Activated B cell treated with CpG ODN at 0.5 μM for 24 hours (primary cell): ENCODE results near the gene HBB. TPM values are rescaled to one million over a fixed set of nuclear protein-coding genes. Genes with fewer than 3 reads are reported as not detected.

Experiments
- ATAC-seq: fragments of 200-7000 bp; cut with Tn5 transposase; one replicate; pipeline ENCODE4 v1.10.0; 2021; ENCODE audit warnings: low read depth, mild to moderate bottlenecking, moderate library complexity
- CTCF ChIA-PET: fragments of 350-600 bp; sonication (Branson Sonifier 250); formaldehyde crosslinking; loops from one replicate; lab custom pipeline; 2021; ENCODE audit warnings: antibody characterized with exemption; lab: Charles Lee
- POLR2A ChIA-PET: fragments of 350-600 bp; sonication (Branson Sonifier 250); formaldehyde crosslinking; loops from one replicate; lab custom pipeline; 2021; ENCODE audit warnings: antibody characterized with exemption; lab: Charles Lee
- DNase-seq: peaks from one replicate; pipeline ENCODE4 v3.0.0; 2022
- H3K27ac Mint-ChIP-seq: one replicate; pipeline ENCODE4 v1.8.0; 2020; ENCODE audit warnings: mixed read lengths
- H3K27me3 Mint-ChIP-seq: one replicate; pipeline ENCODE4 v1.8.0; 2021; ENCODE audit warnings: mixed read lengths
- H3K36me3 Mint-ChIP-seq: one replicate; pipeline ENCODE4 v1.8.0; 2021; ENCODE audit warnings: low read depth, mixed read lengths
- H3K4me1 Mint-ChIP-seq: one replicate; pipeline ENCODE4 v1.8.0; 2021; ENCODE audit warnings: mixed read lengths
- H3K4me3 Mint-ChIP-seq: one replicate; pipeline ENCODE4 v1.8.0; 2020; ENCODE audit warnings: mild to moderate bottlenecking, mixed read lengths
- H3K9me3 Mint-ChIP-seq: one replicate; pipeline ENCODE4 v1.8.0; 2020; ENCODE audit warnings: mixed read lengths
- CTCF ChIP-seq: fragments of 200-600 bp; IDR thresholded peaks from one replicate; pipeline ENCODE4 v1.8.0; 2022; ENCODE audit warnings: antibody characterized with exemption, mild to moderate bottlenecking
- intact Hi-C: fragments of 100-400 bp; cut with micrococcal nuclease; formaldehyde crosslinking; loops from one replicate; pipeline ENCODE4 v1.15.1; 2024
- total RNA-seq: library from RNA; stranded (reverse); gene quantifications from 2 replicates; pipeline ENCODE4 v1.2.3, GENCODE V29; 2022

The HBB gene
- total RNA-seq, 1 donor from 2014 or later, result 147 TPM

- ATAC-seq (no peak), DNase-seq (no peak)
- Mint-ChIP-seq H3K4me1 (no peaks in the 10 kb centered on the region), H3K36me3 (no peaks in the 10 kb centered on the region), H3K27me3 (no peaks in the 10 kb centered on the region), H3K4me3 (no peak overlapping the region), H3K27ac (no peak overlapping the region), H3K9me3 (peaks cover 6% of the 10 kb centered on the region)
- POLR2A ChIA-PET, result no interaction called here
- intact Hi-C loops, result no loop called here
- CTCF ChIA-PET, result no interaction called here
- no peak for TF ChIP-seq CTCF
Observed at GRCh38 chr11:5192738-5193137, 34.1 kb downstream of the HBB start.

- intact Hi-C loops, result no loop called here
- TF ChIP-seq CTCF, result no peak
- H3K4me1 Mint-ChIP-seq, result no peaks in the 10 kb centered on the region
Observed at GRCh38 chr11:5188201-5188600, 38.7 kb downstream of the HBB start.

GRCh38 chr11:5178046-5178837, 48.6 kb downstream of the HBB start:
- no peak for ATAC-seq
- CTCF ChIA-PET, result no interaction called here
- H3K27me3 Mint-ChIP-seq, result no peaks in the 10 kb centered on the region

More at GRCh38 chr11:5188201-5188600, 38.7 kb downstream of the HBB start:
- ChIA-PET POLR2A (no interaction called here), CTCF (no interaction called here)
- Mint-ChIP-seq H3K9me3 (peaks cover 6% of the 10 kb centered on the region), H3K27me3 (no peaks in the 10 kb centered on the region), H3K27ac (no peak overlapping the region), H3K36me3 (no peaks in the 10 kb centered on the region), H3K4me3 (no peak overlapping the region)
- DNase-seq (no peak), ATAC-seq (no peak)

More at GRCh38 chr11:5178046-5178837, 48.6 kb downstream of the HBB start:
- intact Hi-C loops, result no loop called here
- H3K27ac Mint-ChIP-seq, result no peak overlapping the region
- no peaks in the 10 kb centered on the region for H3K36me3 Mint-ChIP-seq
- no peaks in the 10 kb centered on the region for H3K4me1 Mint-ChIP-seq
- TF ChIP-seq CTCF, result no peak
- H3K4me3 Mint-ChIP-seq, result no peak overlapping the region
- POLR2A ChIA-PET, result no interaction called here
- no peak for DNase-seq
- H3K9me3 Mint-ChIP-seq, result no peaks in the 10 kb centered on the region

Other genes with a start within 250 kb of the HBB start
- gene OR51L1, start 232.2 kb downstream of the HBB start, total RNA-seq, result not detected in 2 replicates
- gene OR52J3, start 180.5 kb downstream of the HBB start, total RNA-seq, result not detected in 2 replicates
- gene OR52E2, start 167.4 kb downstream of the HBB start, total RNA-seq, result not detected in 2 replicates
- gene OR52E1, start 157.5 kb downstream of the HBB start, total RNA-seq, result not detected in 2 replicates
- not detected in 2 replicates for gene OR52A5, start 88.7 kb downstream of the HBB start, total RNA-seq
- not detected in 2 replicates for gene OR52A1, start 72.3 kb downstream of the HBB start, total RNA-seq
- not detected in 2 replicates for gene OR51V1, start 26.4 kb downstream of the HBB start, total RNA-seq
- not detected in 2 replicates for gene HBD, start 7.4 kb upstream of the HBB start, total RNA-seq
- gene HBG1, start 22.8 kb upstream of the HBB start, total RNA-seq, result not detected in 2 replicates
- not detected in 2 replicates for gene HBG2, start 27.7 kb upstream of the HBB start, total RNA-seq
- not detected in 2 replicates for gene HBE1, start 42.9 kb upstream of the HBB start, total RNA-seq
- gene OR51B4, start 74.9 kb upstream of the HBB start, total RNA-seq, result not detected in 2 replicates
- gene OR51B2, start 97.2 kb upstream of the HBB start, total RNA-seq, result not detected in 2 replicates
- gene OR51B5, start 116.5 kb upstream of the HBB start, total RNA-seq, result 0.27 TPM in 1 of 2 replicates, not detected in the other
- not detected in 2 replicates for gene OR51B6, start 124.4 kb upstream of the HBB start, total RNA-seq
- not detected in 2 replicates for gene OR51M1, start 156.7 kb upstream of the HBB start, total RNA-seq
- not detected in 2 replicates for gene OR51Q1, start 195.0 kb upstream of the HBB start, total RNA-seq
- not detected in 2 replicates for gene OR51I1, start 214.4 kb upstream of the HBB start, total RNA-seq
- not detected in 2 replicates for gene OR51I2, start 222.3 kb upstream of the HBB start, total RNA-seq